ENCODE data around the gene NPIPB4. TPM values are rescaled to one million over a fixed set of nuclear protein-coding genes. Genes with fewer than 3 reads are reported as not detected.
"Not testable (repeated sequence)": the region's sequence is repeated elsewhere in the genome, so short reads cannot be mapped to it uniquely, and the experiment has no call there.

NPIPB4 gene
- total RNA-seq, result 100 to 1,000 TPM in 2 of 4 donors, 10 to 100 TPM in 2; 49.5 to 289 (median 118) TPM

GRCh38 chr16:21857656-21858055 lies at the start of gene NPIPB4:
TSS of gene NPIPB4 (minus strand) at chr16:21857756. CDS start at chr16:21857378, 378 bp downstream.
- not testable (repeated sequence) for H3K4me1 ChIP-seq; H3K4me3 ChIP-seq; DNase-seq (ENCODE audit: low spot score in 2 of 2); H3K9me3 ChIP-seq; H3K27ac ChIP-seq; H3K36me3 ChIP-seq; H3K27me3 ChIP-seq
- WGBS, result no CpG with 5 or more reads among the region's 5 CpGs

DNA sequence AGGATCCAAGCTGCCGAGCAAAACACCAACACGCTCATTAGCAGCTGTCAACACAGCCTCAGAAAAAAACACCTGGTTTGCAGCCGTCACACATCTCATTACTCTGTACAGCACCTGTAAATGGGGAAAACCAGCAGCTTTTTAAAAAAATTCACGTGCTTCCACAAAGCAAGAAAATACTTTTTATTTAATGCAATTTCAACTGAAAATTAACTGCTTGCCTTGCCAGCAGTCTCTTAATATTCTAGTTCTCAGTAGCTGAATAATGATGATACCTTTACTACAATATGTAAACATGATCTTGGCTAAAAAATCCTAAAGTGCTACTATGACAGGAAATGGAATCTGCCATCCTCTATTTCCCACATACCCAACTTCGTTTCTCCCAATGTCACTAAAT lies 41.4 kb upstream of the NPIPB4 start:
- H3K36me3 ChIP-seq; H3K4me3 ChIP-seq; H3K4me1 ChIP-seq; H3K9me3 ChIP-seq; H3K27me3 ChIP-seq; H3K27ac ChIP-seq; DNase-seq (ENCODE audit: low spot score in 2 of 2): not testable (repeated sequence)
- WGBS, result 67% methylated on average over 5 of the region's 5 CpGs

DNA sequence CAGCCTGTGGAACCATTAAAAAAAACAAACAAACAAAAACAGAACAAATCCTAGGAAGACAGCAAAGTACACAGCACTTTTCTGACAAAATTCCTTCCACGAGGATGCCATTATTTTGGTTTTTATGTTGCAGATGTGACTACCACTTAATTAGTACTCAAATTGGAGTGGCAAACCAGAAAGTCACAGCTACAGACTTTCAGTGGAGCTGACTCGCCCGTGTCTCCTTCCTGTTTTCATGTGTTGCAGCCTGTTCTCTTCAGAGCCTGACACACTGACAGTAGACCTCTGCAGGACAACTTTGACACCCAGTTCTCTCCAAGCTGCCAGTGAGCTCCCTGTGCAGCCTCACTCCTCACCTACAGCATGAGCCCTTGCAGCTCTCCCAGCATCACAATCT lies 24.4 kb upstream of the NPIPB4 start:
- not testable (repeated sequence) for DNase-seq (ENCODE audit: low spot score in 2 of 2); H3K4me3 ChIP-seq; H3K27me3 ChIP-seq; H3K27ac ChIP-seq; H3K36me3 ChIP-seq; H3K4me1 ChIP-seq; H3K9me3 ChIP-seq
- WGBS, result 48% methylated on average over 3 of the region's 3 CpGs

GRCh38 chr16:21837186-21837585 lies 20.4 kb downstream of the NPIPB4 start:
- not testable (repeated sequence) for DNase-seq (ENCODE audit: low spot score in 2 of 2)
- no CpG with 5 or more reads among the region's 13 CpGs for WGBS

DNA sequence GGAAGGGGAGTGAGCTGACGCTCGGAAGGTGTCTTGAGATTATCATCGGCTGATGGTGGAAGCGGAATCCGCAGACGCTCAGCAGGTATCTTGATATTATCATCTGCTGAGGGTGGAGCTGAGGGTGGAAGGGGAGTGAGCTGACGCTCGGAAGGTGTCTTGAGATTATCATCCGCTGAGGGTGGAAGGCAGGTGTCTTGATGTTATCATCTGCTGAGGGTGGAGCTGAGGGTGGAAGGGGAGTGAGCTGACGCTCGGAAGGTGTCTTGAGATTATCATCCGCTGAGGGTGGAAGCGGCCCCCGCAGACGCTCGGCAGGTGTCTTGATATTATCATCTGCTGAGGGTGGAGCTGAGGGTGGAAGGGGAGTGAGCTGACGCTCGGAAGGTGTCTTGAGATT lies 21.2 kb downstream of the NPIPB4 start:
- H3K4me1 ChIP-seq; H3K27me3 ChIP-seq; H3K9me3 ChIP-seq; H3K27ac ChIP-seq; H3K36me3 ChIP-seq; DNase-seq (ENCODE audit: low spot score in 2 of 2); H3K4me3 ChIP-seq: not testable (repeated sequence)
- 10% methylated on average over 4 of the region's 18 CpGs for WGBS

More at GRCh38 chr16:21837186-21837585, 20.4 kb downstream of the NPIPB4 start:
- H3K4me1 ChIP-seq, H3K4me3 ChIP-seq, H3K27me3 ChIP-seq, H3K27ac ChIP-seq, H3K9me3 ChIP-seq, H3K36me3 ChIP-seq: not testable (repeated sequence)

GRCh38 chr16:21835747-21836146 lies 21.8 kb downstream of the NPIPB4 start:
- WGBS, result no CpG with 5 or more reads among the region's 24 CpGs
- H3K9me3 ChIP-seq; H3K27ac ChIP-seq; H3K36me3 ChIP-seq; DNase-seq (ENCODE audit: low spot score in 2 of 2); H3K4me3 ChIP-seq; H3K27me3 ChIP-seq; H3K4me1 ChIP-seq: not testable (repeated sequence)

DNA sequence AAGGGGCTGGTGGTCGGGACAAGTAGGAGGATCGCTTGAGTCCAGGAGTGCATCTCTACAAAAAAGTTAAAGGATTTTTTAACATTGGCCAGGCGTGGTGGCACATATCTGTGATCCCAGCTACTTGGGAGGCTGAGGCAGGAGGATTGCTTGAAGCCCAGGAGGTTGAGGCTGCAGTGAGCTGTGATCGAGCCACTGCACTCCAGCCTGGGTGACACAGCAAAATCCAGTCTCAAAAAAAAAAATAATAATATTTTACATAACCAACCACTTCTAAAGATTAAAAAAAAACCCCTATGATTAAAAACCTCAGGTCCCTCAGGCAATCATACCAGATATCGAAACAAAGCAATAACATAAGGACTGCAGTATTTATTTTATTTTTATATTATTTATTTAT lies 23.3 kb downstream of the NPIPB4 start:
- not testable (repeated sequence) for DNase-seq (ENCODE audit: low spot score in 2 of 2); H3K4me1 ChIP-seq; H3K27me3 ChIP-seq; H3K27ac ChIP-seq; H3K36me3 ChIP-seq; H3K4me3 ChIP-seq; H3K9me3 ChIP-seq
- 40% methylated on average over 1 of the region's 5 CpGs for whole genome bisulfite sequencing

DNA sequence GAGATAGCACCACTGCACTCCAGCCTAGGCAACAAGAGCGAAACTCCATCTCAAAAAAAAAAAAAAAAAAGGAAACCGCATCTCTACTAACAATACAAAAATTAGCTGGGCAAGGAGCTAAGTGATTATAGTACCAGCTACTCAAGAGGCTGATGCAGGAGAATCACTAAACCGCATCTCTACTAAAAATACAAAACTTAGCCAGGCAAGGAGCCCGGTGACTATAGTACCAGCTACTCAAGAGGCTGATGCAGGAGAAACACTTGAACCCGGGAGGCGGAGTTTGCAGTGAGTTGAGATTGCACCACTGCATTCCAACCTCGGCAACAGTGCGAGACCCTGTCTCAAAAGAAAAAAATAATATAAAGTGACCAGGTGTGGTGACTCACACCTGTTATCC lies 27.6 kb downstream of the NPIPB4 start:
- not testable (repeated sequence) for H3K4me1 ChIP-seq; H3K9me3 ChIP-seq; DNase-seq (ENCODE audit: low spot score in 2 of 2); H3K36me3 ChIP-seq; H3K4me3 ChIP-seq; H3K27ac ChIP-seq; H3K27me3 ChIP-seq
- WGBS, result 76% methylated on average over 8 of the region's 8 CpGs

GRCh38 chr16:21826067-21826706 lies 31.4 kb downstream of the NPIPB4 start:
- H3K27ac ChIP-seq; H3K4me1 ChIP-seq; H3K4me3 ChIP-seq; DNase-seq (ENCODE audit: low spot score in 2 of 2); H3K27me3 ChIP-seq; H3K36me3 ChIP-seq; H3K9me3 ChIP-seq: not testable (repeated sequence)
- 70% methylated on average over 5 of the region's 5 CpGs for WGBS

- not testable (repeated sequence) for H3K27me3 ChIP-seq; H3K9me3 ChIP-seq; DNase-seq (ENCODE audit: low spot score in 2 of 2); H3K36me3 ChIP-seq; H3K27ac ChIP-seq; H3K4me1 ChIP-seq; H3K4me3 ChIP-seq
- 79% methylated on average over 4 of the region's 4 CpGs for WGBS
Observed at GRCh38 chr16:21825526-21825925, 32.0 kb downstream of the NPIPB4 start.

DNA sequence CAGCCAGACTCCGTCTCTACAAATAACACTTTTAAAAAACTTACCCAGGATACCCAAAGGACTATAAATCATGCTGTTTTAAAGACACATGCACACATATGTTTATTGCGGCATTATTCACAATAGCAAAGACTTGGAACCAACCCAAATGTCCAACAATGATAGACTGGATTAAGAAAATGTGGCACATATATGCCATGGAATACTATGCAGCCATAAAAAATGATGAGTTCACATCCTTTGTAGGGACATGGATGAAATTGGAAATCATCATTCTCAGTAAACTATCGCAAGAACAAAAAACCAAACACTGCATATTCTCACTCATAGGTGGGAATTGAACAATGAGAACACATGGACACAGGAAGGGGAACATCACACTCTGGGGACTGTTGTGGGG lies 34.3 kb downstream of the NPIPB4 start:
- 92% methylated on average over 2 of the region's 3 CpGs for WGBS
- not testable (repeated sequence) for H3K9me3 ChIP-seq; H3K4me1 ChIP-seq; DNase-seq (ENCODE audit: low spot score in 2 of 2); H3K27me3 ChIP-seq; H3K27ac ChIP-seq; H3K4me3 ChIP-seq; H3K36me3 ChIP-seq

DNA sequence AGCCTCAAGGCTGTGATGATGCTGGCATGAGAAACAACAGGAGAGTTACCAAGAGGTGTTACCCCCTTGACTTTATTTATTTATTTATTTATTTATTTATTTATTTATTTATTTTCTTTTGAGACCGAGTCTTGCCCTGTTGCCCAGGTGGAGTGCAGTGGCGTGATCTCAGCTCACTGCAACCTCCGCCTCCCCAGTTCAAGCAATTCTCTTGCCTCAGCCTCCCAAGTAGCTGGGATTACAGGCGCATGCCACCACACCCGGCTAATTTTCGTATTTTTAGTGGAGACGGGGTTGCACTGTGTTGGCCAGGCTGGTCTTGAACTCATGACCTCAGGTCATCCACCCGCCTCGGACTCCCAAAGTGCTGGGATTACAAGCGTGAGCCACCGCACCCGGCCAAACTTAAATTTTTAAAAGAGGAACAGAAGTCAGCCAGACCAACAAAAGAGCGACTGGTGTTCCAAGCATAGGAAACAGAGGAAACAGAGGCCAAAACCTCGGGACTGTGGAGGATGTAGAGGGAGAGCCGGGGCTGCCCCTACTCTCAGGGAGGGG lies 36.6 kb downstream of the NPIPB4 start:
- not testable (repeated sequence) for H3K4me1 ChIP-seq; H3K27me3 ChIP-seq; H3K36me3 ChIP-seq; DNase-seq (ENCODE audit: low spot score in 2 of 2); H3K9me3 ChIP-seq
- H3K4me3 ChIP-seq, result peak overlapping the region; percentile 56
- WGBS, result 88% methylated on average over 15 of the region's 15 CpGs
- H3K27ac ChIP-seq, result peak overlapping the region; percentile 77

Data from suprapubic skin (tissue), 4 donors.